ENCODE measurements around the gene SLC25A33. TPM values are rescaled to one million over a fixed set of nuclear protein-coding genes. Genes with fewer than 3 reads are reported as not detected.

The SLC25A33 gene
- total and polyA plus RNA-seq, 4 experiments from 2014 or later, result 2.5 to 5.4 (median 3.6) TPM

DNA sequence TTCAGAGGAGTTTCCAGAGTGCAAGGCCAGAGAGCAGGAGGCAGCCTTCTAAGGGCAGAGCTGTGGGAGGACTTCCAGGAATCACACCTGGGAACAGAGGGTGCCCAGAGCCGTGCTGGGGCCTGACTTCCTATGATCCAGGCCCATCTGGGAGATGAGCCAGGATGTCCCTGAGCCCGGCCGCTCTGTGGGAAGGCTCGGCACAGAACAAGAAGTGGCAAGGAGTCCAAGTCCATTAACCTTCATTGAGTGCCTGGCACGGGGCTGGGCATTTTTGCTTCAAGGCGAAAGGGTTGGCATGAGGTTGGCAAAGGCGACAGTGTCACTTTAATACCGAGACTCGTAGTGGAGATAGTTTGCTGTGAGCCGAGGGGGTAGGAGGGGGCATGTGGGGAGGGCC lies 67.7 kb downstream of the SLC25A33 start:
- intact Hi-C loops (cut with micrococcal nuclease), result no loop called here
- ChIA-PET CTCF (ENCODE audit: partially characterized antibody) (interaction anchor here (3.4 kb wide), 1 partner anchor 9 kb away, joined by 9 read pairs; no protein-coding TSS in a partner anchor), POLR2A (ENCODE audit: partially characterized antibody) (no interaction called here)
- DNase-seq, result no peak
- Histone ChIP-seq H3K27ac (ENCODE audit: low read depth, low read length) (no peak overlapping the region), H3K36me3 (ENCODE audit: insufficient read depth, low read length) (no peaks in the 10 kb centered on the region), H3K9me3 (ENCODE audit: control insufficient read depth in 1 of 2, low read length in 2 of 2) (no peaks in the 10 kb centered on the region), H3K27me3 (ENCODE audit: insufficient read depth, low read length) (no peaks in the 10 kb centered on the region), H3K4me1 (ENCODE audit: insufficient read depth, low read length) (no peaks in the 10 kb centered on the region), H3K4me3 (ENCODE audit: low read length in 2 of 2) (no peak overlapping the region)
- no peaks in the 10 kb centered on the region for H3K4me1 Mint-ChIP-seq
- no peaks in the 10 kb centered on the region for H3K27me3 Mint-ChIP-seq
- H3K36me3 Mint-ChIP-seq, result peaks cover 0 to 21% of the 10 kb centered on the region in 2 donors
- H3K9me3 Mint-ChIP-seq, result no peaks in the 10 kb centered on the region
- H3K4me3 Mint-ChIP-seq, result no peak overlapping the region
- no peak overlapping the region for H3K27ac Mint-ChIP-seq

DNA sequence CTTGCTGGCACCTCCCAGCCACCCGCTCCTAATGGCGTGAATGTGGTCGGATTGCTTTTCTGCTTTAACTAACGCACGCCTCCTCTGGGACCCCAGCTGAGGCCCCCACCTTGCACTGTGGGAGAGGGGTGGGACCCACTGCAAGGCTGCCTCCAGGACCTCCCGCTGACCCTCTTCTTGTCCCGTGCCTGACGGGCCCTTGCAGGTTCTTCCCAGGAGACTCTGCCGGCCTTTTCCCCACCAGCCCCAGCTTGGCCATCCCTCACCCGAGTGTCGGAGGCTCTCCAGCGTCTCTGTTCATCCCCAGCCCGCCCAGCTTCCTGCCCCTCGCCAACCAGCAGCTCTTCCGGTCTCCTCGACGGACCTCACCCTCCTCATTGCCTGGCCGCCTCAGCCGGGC lies 68.1 kb downstream of the SLC25A33 start:
- CTCF ChIA-PET (ENCODE audit: partially characterized antibody), result interaction anchor here (1.1 to 3.4 kb wide), 2 partner anchors 9 to 19 kb away, joined by 3 to 9 read pairs; partner anchors contain the start of gene TMEM201
- no peaks in the 10 kb centered on the region for H3K4me1 ChIP-seq (ENCODE audit: insufficient read depth, low read length)
- POLR2A ChIA-PET (ENCODE audit: partially characterized antibody), result no interaction called here
- no peaks in the 10 kb centered on the region for H3K9me3 Mint-ChIP-seq
- no peak for DNase-seq
- H3K27me3 Mint-ChIP-seq, result no peaks in the 10 kb centered on the region
- H3K4me1 Mint-ChIP-seq, result no peaks in the 10 kb centered on the region
- H3K27ac ChIP-seq (ENCODE audit: low read depth, low read length), result no peak overlapping the region
- intact Hi-C loops (cut with micrococcal nuclease), result no loop called here
- no peak overlapping the region for H3K4me3 Mint-ChIP-seq
- no peak overlapping the region for H3K27ac Mint-ChIP-seq
- H3K36me3 ChIP-seq (ENCODE audit: insufficient read depth, low read length), result no peaks in the 10 kb centered on the region
- H3K36me3 Mint-ChIP-seq, result peaks cover 0 to 21% of the 10 kb centered on the region in 2 donors
- no peaks in the 10 kb centered on the region for H3K9me3 ChIP-seq (ENCODE audit: control insufficient read depth in 1 of 2, low read length in 2 of 2)
- no peak overlapping the region for H3K4me3 ChIP-seq (ENCODE audit: low read length in 2 of 2)
- H3K27me3 ChIP-seq (ENCODE audit: insufficient read depth, low read length), result no peaks in the 10 kb centered on the region

DNA sequence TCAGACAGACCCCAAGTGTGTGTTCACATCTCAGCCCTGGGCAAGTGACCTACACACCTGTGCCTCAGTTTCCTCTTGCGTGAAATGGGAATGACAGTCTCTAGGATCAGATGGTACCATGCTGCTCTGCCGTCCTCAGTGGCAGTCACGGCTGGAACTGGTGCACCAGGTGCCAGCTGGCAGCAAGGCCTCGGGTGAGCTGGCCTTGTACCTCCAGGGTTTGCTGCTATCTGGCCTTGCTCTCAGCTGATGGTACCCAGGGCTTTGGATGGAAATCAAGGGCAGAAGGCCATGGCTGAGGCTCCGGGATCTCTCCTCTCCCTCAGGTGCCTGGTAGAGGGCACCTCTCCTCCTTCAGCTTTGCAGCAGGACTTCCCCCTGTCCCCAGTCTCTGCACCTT lies 70.7 kb downstream of the SLC25A33 start:
- peaks cover 0 to 18% of the 10 kb centered on the region in 2 donors for H3K36me3 Mint-ChIP-seq

DNA sequence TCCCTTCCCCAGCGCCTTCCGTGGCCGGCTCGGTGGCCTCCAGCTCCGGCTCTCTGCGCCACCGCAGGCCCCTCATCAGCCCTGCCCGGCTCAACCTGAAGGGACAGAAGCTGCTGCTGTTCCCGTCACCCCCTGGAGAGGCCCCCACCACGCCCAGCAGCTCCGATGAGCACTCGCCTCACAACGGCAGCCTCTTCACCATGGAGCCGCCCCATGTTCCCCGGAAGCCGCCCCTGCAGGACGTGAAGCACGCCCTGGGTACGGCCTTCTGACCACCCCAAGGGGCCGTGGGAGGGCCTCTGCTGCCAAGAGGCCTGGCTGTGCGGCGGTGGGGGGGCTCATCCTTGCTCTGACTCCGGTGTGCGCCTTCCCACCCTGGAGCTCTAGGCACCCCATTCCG lies 71.3 kb downstream of the SLC25A33 start:
- Histone ChIP-seq H3K9me3 (ENCODE audit: control insufficient read depth in 1 of 2, low read length in 2 of 2) (no peaks in the 10 kb centered on the region), H3K36me3 (ENCODE audit: insufficient read depth, low read length) (no peaks in the 10 kb centered on the region), H3K27me3 (ENCODE audit: insufficient read depth, low read length) (no peaks in the 10 kb centered on the region), H3K4me3 (ENCODE audit: low read length in 2 of 2) (no peak overlapping the region), H3K27ac (ENCODE audit: low read depth, low read length) (no peak overlapping the region), H3K4me1 (ENCODE audit: insufficient read depth, low read length) (peaks cover under 1% of the 10 kb centered on the region)
- ChIA-PET CTCF (ENCODE audit: partially characterized antibody) (interaction anchor here (0.5 kb wide), 1 partner anchor 474 kb away, joined by 3 read pairs; no protein-coding TSS in a partner anchor), POLR2A (ENCODE audit: partially characterized antibody) (no interaction called here)
- Mint-ChIP-seq H3K27ac (no peak overlapping the region), H3K27me3 (no peaks in the 10 kb centered on the region), H3K36me3 (peaks cover 0 to 17% of the 10 kb centered on the region in 2 donors), H3K4me3 (no peak overlapping the region), H3K9me3 (no peaks in the 10 kb centered on the region), H3K4me1 (no peaks in the 10 kb centered on the region)
- DNase-seq, result no peak
- intact Hi-C loops (cut with micrococcal nuclease), result no loop called here

More for the DNA sequence above, 70.7 kb downstream of the SLC25A33 start:
- Mint-ChIP-seq H3K4me3 (no peak overlapping the region), H3K27ac (no peak overlapping the region), H3K4me1 (no peaks in the 10 kb centered on the region), H3K27me3 (no peaks in the 10 kb centered on the region), H3K9me3 (no peaks in the 10 kb centered on the region)
- DNase-seq, result no peak
- ChIA-PET POLR2A (ENCODE audit: partially characterized antibody) (no interaction called here), CTCF (ENCODE audit: partially characterized antibody) (no interaction called here)
- Histone ChIP-seq H3K36me3 (ENCODE audit: insufficient read depth, low read length) (no peaks in the 10 kb centered on the region), H3K9me3 (ENCODE audit: control insufficient read depth in 1 of 2, low read length in 2 of 2) (no peaks in the 10 kb centered on the region), H3K27ac (ENCODE audit: low read depth, low read length) (no peak overlapping the region), H3K4me3 (ENCODE audit: low read length in 2 of 2) (no peak overlapping the region), H3K4me1 (ENCODE audit: insufficient read depth, low read length) (no peaks in the 10 kb centered on the region), H3K27me3 (ENCODE audit: insufficient read depth, low read length) (no peaks in the 10 kb centered on the region)
- intact Hi-C loops (cut with micrococcal nuclease), result no loop called here

DNA sequence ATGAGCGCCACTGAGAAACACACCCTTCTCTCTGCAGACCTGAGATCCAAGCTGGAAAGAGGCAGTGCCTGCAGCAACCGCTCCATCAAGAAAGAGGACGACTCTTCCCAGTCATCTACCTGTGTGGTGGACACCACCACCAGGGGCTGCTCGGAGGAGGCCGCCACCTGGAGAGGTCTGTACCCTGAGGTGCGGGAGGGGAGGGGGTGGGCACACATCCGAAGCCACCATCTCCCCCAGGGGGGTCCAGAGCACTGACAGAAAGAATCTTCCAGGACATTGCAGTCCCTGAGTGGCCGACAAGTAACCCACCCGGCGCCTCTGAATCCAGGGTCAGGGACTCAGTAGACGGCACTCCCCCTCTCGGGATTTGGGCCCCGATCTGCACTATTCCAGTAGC lies 72.5 kb downstream of the SLC25A33 start:
- H3K9me3 Mint-ChIP-seq, result no peaks in the 10 kb centered on the region
- H3K36me3 Mint-ChIP-seq, result peaks cover 0 to 17% of the 10 kb centered on the region in 2 donors
- DNase-seq, result no peak
- no peaks in the 10 kb centered on the region for H3K4me1 Mint-ChIP-seq
- H3K4me3 Mint-ChIP-seq, result no peak overlapping the region
- no peaks in the 10 kb centered on the region for H3K36me3 ChIP-seq (ENCODE audit: insufficient read depth, low read length)
- H3K4me1 ChIP-seq (ENCODE audit: insufficient read depth, low read length), result peaks cover 6% of the 10 kb centered on the region
- intact Hi-C loops (cut with micrococcal nuclease), result no loop called here
- no peak overlapping the region for H3K27ac ChIP-seq (ENCODE audit: low read depth, low read length)
- no peaks in the 10 kb centered on the region for H3K27me3 Mint-ChIP-seq
- H3K4me3 ChIP-seq (ENCODE audit: low read length in 2 of 2), result no peak overlapping the region
- H3K27ac Mint-ChIP-seq, result no peak overlapping the region
- CTCF ChIA-PET (ENCODE audit: partially characterized antibody), result no interaction called here
- H3K9me3 ChIP-seq (ENCODE audit: control insufficient read depth in 1 of 2, low read length in 2 of 2), result no peaks in the 10 kb centered on the region
- H3K27me3 ChIP-seq (ENCODE audit: insufficient read depth, low read length), result no peaks in the 10 kb centered on the region
- POLR2A ChIA-PET (ENCODE audit: partially characterized antibody), result no interaction called here

DNA sequence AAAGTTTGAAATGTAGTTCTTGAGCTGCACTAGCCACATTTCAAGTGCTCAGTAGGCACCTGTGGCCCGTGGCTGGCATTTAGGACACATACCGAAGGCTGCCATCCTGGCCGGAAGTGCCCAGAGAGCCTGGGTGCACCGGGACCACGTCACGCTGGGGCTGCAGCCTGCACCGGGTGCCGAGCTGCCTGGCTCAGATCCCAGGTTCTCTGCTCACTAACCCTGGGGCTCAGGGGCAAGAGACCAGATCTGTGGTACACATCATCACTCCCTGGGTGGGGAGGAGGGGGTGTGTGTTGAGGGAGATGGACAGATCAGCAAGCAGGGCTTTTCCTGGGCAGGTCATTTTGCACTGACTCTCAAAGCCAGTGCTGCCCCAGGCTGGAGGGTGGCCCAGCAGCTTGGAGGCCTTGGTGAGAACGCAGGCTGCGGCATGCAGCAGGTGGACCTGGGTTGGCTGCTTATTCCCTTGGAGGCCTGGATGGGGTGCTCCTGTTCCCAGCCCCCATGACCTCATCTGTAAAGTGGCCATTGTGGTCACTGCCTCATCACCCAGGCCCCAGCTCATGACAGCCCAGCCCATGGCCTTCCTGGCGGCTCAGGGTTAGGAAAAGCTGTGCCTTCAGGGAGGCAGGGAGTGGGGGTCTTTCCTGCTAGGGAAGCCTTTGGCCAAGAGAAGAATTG lies 73.0 kb downstream of the SLC25A33 start:
- H3K4me3 ChIP-seq (ENCODE audit: low read length in 2 of 2), result no peak overlapping the region
- ChIA-PET POLR2A (ENCODE audit: partially characterized antibody) (no interaction called here), CTCF (ENCODE audit: partially characterized antibody) (no interaction called here)
- no peaks in the 10 kb centered on the region for H3K27me3 Mint-ChIP-seq
- peaks cover 6% of the 10 kb centered on the region for H3K4me1 ChIP-seq (ENCODE audit: insufficient read depth, low read length)
- DNase-seq, result no peak
- no peaks in the 10 kb centered on the region for H3K4me1 Mint-ChIP-seq
- no peaks in the 10 kb centered on the region for H3K27me3 ChIP-seq (ENCODE audit: insufficient read depth, low read length)
- no peaks in the 10 kb centered on the region for H3K9me3 ChIP-seq (ENCODE audit: control insufficient read depth in 1 of 2, low read length in 2 of 2)
- no peak overlapping the region for H3K27ac ChIP-seq (ENCODE audit: low read depth, low read length)
- no peaks in the 10 kb centered on the region for H3K9me3 Mint-ChIP-seq
- H3K36me3 Mint-ChIP-seq, result peaks cover 0 to 17% of the 10 kb centered on the region in 2 donors
- H3K4me3 Mint-ChIP-seq, result no peak overlapping the region
- no peak overlapping the region for H3K27ac Mint-ChIP-seq
- H3K36me3 ChIP-seq (ENCODE audit: insufficient read depth, low read length), result no peaks in the 10 kb centered on the region
- intact Hi-C loops (cut with micrococcal nuclease), result no loop called here

DNA sequence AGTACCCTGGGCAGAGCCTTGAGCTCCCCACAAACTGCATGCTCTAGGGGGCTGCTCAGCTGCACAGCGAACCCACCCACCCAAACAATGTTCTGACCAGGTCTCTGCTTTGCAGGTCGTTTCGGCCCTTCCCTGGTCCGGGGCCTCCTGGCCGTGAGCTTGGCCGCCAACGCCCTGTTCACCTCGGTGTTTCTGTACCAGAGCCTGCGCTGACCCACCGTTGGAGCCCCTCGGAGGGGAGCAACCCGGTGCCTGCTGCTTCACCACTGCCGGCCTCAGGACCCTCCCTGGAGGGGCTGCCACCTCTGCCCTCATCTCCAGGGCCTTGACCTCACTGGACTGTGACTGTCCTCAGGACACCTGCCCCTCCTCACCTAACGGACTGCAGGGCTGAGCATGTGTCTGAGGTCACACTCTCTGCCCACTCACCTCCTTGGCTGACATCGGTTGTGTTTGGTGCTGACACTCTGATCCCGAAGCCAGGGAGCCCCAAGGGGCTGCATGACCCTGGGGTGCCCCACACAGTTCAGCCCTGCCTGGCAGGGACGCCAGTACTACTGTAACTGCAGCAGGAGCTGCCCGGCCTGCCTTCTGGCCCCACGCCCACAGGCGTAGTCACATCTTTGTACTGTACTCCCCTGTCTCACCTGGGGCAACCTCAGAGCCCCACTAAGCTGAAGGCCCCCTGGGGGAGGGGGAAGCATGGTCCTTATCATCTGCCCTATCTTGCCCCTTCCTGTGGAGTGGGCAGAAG lies 73.8 kb downstream of the SLC25A33 start:
- Histone ChIP-seq H3K4me1 (ENCODE audit: insufficient read depth, low read length) (peaks cover 6% of the 10 kb centered on the region), H3K27ac (ENCODE audit: low read depth, low read length) (no peak overlapping the region), H3K27me3 (ENCODE audit: insufficient read depth, low read length) (no peaks in the 10 kb centered on the region), H3K4me3 (ENCODE audit: low read length in 2 of 2) (no peak overlapping the region), H3K9me3 (ENCODE audit: control insufficient read depth in 1 of 2, low read length in 2 of 2) (no peaks in the 10 kb centered on the region), H3K36me3 (ENCODE audit: insufficient read depth, low read length) (no peaks in the 10 kb centered on the region)
- Mint-ChIP-seq H3K4me1 (no peaks in the 10 kb centered on the region), H3K9me3 (no peaks in the 10 kb centered on the region), H3K27ac (no peak overlapping the region), H3K27me3 (no peaks in the 10 kb centered on the region), H3K4me3 (no peak overlapping the region), H3K36me3 (peaks cover 0 to 12% of the 10 kb centered on the region in 2 donors)
- no peak for DNase-seq
- intact Hi-C loops (cut with micrococcal nuclease), result no loop called here
- POLR2A ChIA-PET (ENCODE audit: partially characterized antibody), result no interaction called here
- CTCF ChIA-PET (ENCODE audit: partially characterized antibody), result no interaction called here
